Tibial nerve (tissue), 3 donors: ENCODE data around the gene GP9.

Source experiments
- POLR2A ChIP-seq, 2 donors: fragments of 450-650 bp; IDR thresholded peaks; one replicate each; pipeline ENCODE4 v1.6.1; 2017; ENCODE audit warnings: antibody characterized with exemption in 2 of 2, mild to moderate bottlenecking in 2 of 2, moderate library complexity in 2 of 2
- TF ChIP-seq, protein P1 (sequence below), 5 experiments: fragments of 200-600 bp in 3 of 5; fragments of 450-650 bp in 2 of 5; sonication (generic) in 3 of 5; IDR thresholded peaks; one replicate each; pipeline ENCODE4 v1.5.1; 2016 to 2019; ENCODE audit warnings: antibody characterized with exemption in 5 of 5, mild to moderate bottlenecking in 3 of 5, moderate library complexity in 2 of 5

GRCh38 chr3:129061888-129062834 lies 1.6 kb downstream of the GP9 start:
- TF ChIP-seq, protein P1, sequence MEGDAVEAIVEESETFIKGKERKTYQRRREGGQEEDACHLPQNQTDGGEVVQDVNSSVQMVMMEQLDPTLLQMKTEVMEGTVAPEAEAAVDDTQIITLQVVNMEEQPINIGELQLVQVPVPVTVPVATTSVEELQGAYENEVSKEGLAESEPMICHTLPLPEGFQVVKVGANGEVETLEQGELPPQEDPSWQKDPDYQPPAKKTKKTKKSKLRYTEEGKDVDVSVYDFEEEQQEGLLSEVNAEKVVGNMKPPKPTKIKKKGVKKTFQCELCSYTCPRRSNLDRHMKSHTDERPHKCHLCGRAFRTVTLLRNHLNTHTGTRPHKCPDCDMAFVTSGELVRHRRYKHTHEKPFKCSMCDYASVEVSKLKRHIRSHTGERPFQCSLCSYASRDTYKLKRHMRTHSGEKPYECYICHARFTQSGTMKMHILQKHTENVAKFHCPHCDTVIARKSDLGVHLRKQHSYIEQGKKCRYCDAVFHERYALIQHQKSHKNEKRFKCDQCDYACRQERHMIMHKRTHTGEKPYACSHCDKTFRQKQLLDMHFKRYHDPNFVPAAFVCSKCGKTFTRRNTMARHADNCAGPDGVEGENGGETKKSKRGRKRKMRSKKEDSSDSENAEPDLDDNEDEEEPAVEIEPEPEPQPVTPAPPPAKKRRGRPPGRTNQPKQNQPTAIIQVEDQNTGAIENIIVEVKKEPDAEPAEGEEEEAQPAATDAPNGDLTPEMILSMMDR (IDR thresholded peaks at IDR 0.05): no peak
- no peak for TF ChIP-seq POLR2A (IDR thresholded peaks at IDR 0.05)
